ENCODE measurements around the gene SPAG4.

SPAG4 gene, protein sequence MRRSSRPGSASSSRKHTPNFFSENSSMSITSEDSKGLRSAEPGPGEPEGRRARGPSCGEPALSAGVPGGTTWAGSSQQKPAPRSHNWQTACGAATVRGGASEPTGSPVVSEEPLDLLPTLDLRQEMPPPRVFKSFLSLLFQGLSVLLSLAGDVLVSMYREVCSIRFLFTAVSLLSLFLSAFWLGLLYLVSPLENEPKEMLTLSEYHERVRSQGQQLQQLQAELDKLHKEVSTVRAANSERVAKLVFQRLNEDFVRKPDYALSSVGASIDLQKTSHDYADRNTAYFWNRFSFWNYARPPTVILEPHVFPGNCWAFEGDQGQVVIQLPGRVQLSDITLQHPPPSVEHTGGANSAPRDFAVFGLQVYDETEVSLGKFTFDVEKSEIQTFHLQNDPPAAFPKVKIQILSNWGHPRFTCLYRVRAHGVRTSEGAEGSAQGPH

DNA sequence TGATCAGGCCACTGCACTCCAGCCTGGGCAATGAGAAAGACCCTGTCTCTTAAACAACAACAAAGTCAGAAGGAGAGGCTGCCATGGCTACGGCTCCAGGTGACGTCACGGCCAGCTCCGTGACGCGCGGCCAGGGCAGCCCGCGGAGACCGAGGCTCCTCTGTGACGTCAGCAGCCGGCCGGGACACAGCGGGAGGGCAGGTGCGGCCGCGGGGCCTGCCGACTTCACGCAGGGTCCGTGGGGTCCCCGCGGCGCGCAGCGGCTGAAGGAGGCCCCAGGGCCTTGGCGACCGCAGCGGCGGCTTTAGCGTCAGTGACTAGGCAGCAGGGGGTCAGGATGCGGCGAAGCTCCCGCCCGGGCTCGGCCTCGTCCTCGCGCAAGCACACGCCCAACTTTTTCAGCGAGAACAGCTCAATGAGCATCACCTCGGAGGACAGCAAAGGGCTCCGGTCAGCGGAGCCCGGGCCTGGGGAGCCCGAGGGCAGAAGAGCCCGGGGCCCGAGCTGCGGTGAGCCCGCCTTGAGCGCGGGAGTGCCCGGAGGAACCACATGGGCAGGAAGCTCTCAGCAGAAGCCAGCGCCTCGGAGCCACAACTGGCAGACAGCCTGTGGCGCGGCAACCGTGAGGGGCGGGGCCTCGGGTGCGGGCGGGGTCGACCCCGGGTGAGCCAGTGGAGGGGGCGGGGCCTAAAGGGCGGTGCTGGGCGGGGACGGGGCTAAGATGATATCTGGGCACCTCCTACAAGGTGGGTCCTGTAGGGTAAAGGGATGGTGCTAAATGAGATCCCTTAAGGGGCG, at the start of gene SPAG4:
TSS of gene SPAG4 (plus strand) at position 163 of the 798 bp plus-strand sequence. CDS start at position 338, 175 bp downstream.
- peak; percentile 100 for DNase-seq (ENCODE audit: low spot score)

DNA sequence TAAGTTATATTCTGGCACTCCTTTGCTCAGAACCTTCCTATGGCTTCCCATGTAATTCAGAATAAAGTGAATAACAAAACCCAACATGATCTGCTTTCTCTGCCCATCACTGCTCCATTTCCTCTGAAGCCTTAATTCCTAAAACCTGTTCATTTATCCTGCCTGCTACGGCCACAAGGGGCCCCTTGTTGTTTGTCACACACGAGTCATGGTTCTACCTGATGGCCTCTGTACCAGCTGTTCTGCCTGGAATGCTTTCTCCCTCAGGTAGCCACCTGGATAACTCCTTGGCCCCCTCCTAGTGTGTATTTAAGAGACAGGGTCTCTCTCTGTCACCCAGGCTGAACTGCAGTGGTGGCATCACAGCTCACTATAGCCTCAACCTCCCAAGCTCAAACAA, 47.0 kb upstream of the SPAG4 start:
- no peak for DNase-seq (ENCODE audit: low spot score)

DNA sequence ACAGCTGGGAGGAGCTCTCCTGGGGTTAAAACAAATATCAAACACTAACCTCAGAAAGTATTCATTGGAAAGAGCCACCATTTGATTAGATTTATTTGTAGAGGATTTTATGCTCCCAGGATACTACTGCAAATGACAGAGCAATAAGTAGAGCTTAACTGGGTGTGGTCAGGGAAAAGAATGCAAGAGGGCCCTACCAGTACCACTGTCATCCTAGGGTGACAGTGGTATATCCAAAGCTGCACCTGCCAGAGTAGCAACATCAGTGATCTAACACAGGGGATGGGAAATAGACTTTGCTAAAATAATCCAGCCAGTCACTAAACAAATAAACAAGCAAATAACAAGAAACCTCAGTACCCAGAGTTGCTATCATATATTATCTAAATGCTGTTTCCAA, 44.1 kb upstream of the SPAG4 start:
- no peak for DNase-seq (ENCODE audit: low spot score)

DNA sequence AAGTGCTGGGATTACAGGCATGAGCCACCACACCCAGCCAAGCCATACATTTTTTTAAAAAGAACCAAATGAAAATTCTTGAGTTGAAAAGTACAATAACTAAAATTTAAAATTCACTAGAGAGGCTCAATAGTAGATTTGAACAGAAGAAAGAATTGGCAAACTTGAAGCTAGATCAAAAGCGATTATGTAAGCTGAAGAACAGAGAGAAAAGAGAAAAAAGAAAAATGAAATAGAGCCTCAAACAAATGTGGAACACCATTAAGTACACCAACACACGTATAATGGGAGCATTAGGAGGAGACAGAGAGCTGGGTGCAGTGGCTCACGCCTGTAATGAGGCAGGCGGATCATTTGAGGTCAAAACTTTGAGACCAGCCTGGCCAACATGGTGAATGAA, 42.8 kb upstream of the SPAG4 start:
- no peak for DNase-seq (ENCODE audit: low spot score)

DNA sequence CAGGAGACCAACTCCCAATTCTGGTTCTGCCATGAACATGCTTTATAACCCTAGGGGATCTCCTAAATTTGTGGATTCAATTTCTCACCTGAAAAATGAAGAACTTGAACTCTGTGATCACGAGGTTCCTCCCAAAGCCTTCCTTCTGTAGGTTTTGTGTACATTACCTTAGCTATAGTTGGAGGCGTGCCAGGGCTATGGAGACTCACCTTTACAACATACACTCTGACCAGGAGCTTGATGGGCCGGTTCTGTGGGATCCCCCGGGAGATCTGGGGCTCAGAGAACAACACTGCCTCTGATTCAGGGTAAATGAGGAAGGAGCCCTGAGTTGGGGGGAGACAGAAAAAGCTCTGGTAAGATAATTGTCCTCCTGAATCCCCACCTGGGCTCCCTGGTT, 39.7 kb upstream of the SPAG4 start:
- DNase-seq (ENCODE audit: low spot score) = no peak

DNA sequence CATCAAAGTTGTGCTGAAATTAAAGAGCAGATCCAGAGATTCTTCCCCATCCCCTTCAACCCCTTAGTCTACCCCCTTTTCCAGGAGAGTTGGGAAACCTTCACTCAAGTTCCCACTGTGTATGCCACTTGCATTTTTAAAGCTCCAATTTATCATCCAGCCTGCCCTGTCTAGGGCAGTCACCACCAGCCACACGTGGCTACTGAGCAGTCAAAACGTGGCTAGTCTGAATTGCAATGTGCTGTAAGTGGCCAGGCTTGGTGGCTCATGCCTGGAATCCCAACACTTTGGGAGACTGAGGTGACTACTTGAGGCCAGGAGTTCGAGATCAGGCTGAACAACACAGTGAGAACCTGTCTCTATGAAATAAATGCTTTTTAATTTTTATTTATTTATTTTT, 38.8 kb upstream of the SPAG4 start:
- no peak for DNase-seq (ENCODE audit: low spot score)

DNA sequence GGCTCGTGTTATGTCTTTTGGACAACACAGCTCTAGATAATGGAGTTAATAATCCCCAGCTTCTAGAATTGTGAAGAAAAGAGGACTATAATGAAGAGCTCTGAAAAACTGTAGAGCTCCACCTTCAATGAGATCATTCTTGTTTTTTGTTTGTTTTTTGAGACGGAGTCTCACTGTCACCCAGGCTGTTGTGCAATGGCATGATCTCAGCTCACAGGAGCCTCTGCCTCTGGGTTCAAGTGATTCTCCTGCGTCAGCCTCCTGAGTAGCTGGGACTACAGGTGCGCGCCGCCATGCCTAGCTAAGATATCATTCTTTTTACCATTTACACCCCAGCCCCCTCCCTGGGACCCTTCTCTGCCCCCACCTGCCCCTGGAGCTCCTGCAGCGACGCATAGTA, 37.2 kb upstream of the SPAG4 start:
- DNase-seq (ENCODE audit: low spot score) = no peak

DNA sequence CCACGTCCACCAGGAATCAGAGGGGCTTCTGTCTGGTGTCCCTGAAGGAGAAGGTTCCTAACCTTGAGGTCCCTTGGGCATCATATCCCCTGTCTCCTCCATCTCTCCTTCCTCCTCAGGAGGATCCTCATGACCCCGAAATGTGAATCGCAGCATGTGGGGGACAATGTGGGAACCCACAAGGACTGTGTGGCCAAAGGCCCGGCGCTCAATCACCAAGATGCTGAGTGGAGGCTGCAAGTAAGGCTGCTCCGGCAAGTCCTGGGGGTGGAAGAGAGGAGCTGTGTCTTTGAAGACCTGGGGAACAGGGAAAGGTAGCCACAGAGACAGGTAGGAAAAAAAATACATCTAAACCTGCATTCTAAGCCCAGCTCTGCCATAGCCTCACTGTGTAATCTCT, 36.4 kb upstream of the SPAG4 start:
- no peak for DNase-seq (ENCODE audit: low spot score)

DNA sequence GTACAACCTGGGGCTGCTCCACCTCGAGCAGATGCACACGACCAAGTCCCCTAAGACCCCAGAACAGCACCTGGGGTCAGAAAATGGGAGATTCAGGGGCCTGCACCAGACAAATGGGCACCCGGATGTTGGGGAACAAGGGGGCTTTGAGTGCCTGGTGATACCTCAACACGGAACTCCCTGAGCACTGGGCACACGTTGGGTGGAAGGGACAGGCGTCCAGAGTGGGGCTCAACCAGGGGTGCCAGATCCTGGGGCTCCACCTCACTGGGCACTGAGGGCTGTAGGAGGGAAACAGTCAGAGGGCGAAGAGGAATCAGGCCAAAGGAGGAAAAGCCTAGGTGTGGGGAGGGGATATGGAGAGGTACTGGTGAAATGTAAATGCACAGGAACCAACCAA, 33.5 kb upstream of the SPAG4 start:
- DNase-seq (ENCODE audit: low spot score) = no peak

DNA sequence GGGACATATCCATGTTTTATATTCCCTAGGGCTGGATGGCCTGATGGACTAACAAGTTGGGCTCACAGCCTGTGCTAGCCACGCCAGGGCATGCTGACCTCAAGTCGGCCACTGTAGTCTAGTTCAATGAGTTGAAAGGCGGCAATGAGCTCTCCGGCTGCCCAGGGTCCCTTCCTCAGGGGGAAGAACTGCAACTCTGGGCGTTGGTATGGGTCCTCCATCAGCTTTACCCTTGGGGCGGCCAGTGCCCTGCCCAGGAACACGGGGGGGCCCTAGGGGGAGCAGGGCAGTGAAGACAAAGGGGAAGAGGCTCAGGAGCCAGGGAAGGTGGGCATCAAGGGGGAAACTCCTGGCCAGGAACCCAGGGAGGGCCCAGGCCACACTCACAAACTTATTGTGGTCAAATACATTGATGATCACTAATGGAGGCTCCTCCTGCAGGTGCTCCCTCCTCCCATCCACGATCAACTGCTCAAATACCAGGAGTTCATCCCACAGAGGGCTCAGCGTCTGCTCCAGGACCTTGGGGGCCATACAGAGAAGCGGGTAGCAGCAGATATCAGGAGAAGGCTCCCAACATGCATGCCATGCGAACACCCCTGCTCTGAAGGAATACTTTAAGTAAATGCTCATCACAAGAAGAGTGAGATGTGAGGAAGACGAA, 32.8 kb upstream of the SPAG4 start:
- DNase-seq (ENCODE audit: low spot score) = no peak

DNA sequence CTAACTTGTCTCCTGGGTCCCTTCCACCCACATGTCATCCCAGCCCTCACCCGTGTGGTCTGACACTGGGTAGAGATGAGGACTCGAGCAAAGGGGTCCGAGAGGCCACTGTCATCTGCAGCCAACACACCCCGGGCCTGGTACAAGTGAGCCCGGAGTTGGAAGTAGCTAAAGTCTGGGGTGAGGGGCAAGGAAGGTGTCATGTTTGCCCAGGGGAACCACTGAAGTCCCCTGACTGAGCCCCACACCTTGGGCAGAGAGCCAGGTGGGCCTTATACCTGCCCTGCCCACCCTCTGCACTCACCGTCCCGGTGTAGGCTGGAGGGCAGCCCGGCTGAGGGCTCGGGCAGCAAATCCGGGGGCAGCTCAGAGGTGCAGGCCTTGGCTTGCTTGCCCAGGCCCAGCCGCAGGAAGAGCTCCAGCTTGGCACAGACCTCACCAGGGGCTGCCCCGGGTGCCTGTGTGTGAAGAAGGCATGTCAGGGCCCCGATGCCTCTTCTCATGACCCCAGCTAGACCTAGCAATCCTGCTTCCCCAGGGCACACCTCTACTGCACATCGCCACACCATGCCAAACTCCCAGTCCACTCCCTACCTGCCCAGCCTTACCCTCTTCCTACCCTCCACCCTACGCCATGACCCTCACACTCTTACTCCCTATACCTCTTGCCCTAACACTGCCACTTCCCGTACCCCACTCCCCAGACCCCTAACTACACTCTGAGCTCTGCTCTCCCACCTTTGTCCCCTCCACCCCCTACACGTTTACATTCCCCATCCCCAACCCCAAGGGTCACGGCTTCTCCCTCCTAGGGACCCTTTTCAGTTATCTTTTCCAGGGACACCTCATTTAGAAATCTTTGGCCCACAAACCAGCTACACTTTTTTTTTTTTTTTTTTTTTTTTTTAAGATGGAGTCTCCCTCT, 31.7 kb upstream of the SPAG4 start:
- DNase-seq (ENCODE audit: low spot score) = no peak

DNA sequence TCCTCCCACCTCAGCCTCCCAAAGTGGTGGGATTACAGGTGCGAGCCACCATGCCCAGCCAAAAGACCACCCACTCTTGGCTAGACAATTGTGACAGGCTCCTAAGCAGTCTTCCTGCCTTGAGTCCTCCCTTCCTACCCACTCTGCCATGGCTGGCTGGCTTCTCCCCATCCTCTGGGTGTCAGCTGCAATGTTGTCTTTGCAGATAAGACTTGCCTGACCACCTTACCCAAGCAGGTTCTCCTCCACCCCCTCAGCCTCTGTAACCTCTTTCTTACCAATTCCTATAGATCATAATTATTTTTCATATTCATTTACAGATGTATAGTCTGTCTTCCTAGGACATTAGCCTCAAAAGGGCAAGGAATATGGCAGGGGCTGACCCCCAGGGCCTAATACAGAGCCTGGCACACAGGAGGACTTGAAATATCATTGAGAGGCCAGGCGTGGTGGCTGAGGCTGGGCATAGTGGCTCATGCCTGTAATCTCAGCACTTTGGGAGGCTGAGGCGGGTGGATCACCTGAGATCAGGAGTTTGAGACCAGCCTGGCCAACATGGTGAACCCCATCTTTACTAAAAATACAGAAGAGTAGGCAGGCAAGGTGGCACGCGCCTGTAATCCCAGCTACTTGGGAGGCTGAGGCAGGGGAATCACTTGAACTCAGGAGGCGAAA, 28.7 kb upstream of the SPAG4 start:
- DNase-seq (ENCODE audit: low spot score) = no peak

DNA sequence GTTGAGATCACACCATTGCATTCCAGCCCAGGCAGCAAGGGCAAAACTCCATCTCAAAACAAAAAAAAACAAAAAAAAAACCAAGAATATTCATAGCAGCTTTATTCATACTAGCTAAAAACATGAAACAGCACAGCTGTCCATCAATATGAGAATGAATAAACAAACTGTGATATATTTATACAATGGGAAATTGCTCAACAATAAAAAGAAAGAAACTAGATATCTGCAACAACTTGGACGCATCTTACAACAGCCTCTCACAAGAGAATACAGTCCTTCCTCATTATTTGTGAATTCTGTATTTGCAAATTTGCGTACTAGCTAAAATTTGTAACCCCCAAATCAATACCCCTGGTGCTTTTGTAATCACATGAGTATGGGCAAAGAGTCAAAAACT, 28.2 kb upstream of the SPAG4 start:
- no peak for DNase-seq (ENCODE audit: low spot score)

DNA sequence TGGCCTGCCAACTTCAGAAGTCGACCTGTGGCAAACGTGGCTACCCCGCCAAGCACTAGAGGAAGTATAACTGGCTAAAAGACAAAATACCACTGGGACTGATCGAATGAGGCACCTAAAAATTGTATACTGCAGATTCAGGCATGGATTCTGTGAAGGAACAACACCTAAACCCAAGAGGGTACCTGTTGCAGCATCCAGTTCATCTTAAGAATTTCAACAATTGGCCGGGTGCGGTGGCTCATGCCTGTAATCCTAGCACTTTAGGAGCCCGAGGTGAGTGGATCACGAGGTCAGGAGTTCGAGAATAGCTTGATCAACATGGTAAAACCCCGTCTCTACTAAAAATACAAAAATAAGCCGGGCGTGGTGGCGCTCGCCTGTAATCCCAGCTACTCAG, 27.2 kb upstream of the SPAG4 start:
- no peak for DNase-seq (ENCODE audit: low spot score)

DNA sequence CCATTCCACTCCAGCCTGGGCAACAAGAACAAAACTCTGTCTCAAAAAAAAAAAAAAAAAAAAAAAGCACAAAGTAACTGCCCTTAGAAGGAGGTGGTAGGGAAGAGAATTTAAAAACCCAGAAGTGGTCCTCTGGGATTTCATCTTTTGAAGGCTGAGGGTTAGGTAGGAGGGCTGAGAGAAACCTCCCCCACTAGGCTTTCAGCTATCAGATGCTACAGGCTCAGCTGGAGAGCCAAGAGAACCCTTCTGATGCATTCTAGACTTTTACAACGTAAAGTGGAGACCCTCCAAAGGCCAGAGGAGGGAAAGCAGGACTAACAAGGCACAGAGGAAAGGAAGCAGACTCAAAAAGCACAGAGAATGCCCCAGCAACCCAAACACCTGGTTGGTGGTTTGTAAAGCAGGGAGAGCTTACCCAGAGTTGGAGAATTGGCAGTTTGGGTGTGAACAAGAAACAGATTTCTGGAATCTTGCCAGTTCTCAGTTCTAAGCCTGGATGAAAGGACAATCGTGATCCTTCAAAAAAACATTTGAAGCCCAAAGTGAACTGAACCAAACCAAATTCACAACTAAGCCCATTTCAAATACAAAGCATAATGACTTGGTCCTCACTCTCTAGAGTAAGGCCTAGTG, 23.2 kb upstream of the SPAG4 start:
- no peak for DNase-seq (ENCODE audit: low spot score)

DNA sequence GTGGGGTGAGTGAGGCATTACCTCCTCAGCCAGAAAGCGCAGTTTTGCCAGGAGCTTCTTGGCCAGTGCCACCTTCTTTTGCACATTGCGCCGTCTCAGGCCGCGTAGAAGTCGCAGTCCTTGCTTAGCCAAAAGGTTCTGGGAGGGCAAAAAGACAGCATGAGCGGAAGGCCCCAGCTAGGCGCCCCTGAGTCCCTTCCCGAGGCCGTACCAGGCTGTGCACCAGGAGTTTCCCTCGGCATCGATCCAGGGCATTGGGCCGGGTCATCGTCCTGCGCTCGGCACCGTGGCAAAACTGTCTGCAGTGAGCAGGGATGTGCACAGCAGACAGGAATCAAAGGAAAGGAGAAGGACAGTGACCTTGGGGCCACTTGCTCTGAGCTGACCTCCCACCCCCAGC, 20.2 kb upstream of the SPAG4 start:
- no peak for DNase-seq (ENCODE audit: low spot score)

DNA sequence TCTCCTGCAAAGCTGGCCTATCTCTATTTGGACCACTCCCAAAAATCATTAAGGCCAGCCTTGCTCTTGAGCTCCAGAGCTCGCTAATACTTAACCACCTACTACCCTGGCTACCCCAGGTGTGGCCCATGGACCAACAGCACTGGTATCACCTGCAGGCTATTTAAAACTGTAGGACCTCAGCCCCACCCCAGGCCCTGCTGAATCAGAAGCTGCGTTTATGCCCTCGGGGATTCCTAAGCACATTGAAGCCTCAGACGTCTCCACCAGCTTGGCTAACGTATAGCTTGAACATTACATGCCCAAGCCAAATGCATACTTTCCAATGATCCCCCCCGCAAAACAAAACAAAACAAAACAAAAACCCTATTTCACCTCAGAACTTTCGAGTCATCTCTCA, 19.7 kb upstream of the SPAG4 start:
- no peak for DNase-seq (ENCODE audit: low spot score)

DNA sequence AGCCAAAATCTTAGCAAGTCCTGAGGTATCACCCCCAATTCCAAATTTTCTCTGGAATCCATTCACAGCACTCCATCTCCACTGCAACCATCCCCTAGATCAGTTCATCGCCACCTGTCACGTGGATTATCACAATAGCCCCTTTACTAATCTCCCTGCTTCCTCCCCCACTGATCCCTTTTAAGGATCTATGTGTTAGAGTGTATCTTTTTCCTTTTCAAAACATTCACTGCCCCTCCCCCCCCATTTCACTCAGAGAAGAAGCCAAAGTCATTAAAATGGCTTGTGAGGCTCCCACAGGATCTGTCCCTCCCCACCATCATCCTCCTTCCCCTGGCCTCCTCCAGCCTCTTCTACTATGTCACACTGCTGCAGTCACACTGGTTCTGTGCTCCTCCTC, 18.4 kb upstream of the SPAG4 start:
- no peak for DNase-seq (ENCODE audit: low spot score)

DNA sequence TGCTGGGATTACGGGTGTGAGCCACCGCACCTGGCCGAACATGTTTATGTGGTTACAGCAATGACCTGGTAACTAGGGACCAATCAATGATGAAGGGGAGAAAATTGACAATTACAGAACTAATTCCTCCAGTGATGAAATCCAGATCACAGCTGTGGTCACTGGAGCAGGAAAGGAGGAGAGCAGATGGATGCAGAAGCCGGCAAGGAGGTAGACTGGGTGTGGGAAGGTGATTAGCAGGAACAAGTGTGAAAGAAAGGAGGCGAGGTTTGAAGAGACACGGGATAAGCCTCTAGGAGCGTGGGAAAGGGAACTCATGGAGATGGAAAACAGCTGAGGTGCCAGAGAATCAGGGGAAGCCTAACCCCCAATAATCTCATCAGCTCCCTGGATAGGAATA, 17.2 kb upstream of the SPAG4 start:
- DNase-seq (ENCODE audit: low spot score) = no peak

DNA sequence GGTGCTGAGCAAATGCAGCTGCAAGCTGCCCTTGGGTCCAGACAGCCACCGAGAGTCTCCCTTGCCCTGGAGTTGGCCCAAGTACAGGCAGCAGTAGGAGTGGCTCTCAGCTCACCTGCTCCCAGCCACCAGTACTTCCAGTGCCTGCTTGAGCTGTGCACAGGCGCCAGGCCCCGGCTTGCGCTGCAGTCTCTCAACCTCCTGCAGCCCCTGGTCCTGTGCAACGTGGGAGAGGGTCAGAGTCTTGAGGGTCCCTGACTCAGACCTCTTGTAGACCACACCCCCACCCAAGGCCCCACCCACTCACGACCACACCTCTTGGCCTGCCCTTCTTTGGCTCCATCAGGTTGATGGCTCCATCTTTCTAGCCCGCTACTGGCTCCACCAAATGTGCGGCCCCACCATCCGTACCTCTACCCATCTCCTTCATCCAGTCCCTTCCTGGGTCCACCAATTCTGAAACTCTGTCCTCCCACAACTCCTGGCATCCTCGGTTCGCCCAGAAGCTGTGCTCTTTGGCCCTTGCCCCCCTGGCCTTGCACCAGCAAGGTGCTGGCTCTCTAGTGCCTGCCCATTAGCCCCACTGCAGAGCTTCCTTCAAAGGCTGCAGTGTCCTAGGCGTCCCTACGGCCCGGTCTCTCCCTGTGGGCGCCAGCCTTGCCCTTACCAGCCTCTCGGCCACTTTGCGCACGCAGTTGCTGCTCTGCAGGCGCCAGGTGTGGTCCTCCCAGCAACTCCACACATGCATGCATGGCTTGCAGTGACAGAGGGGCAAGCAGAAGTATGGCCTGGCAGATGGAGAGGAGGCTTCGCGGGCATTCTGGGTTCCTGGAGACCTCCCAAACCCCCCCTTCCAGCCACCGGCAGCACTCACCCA, 16.5 kb upstream of the SPAG4 start:
- no peak for DNase-seq (ENCODE audit: low spot score)

All from COLO829 (cell line).